ENCODE data around the gene CCDC92. TPM values are rescaled to one million over a fixed set of nuclear protein-coding genes. Genes with fewer than 3 reads are reported as not detected.
A peak's percentile ranks its signal among the peaks of the same experiment; 100 is the strongest.

CCDC92 gene
- polyA plus RNA-seq, 3 donors: 4.4 to 11.6 (median 5.5) TPM

DNA sequence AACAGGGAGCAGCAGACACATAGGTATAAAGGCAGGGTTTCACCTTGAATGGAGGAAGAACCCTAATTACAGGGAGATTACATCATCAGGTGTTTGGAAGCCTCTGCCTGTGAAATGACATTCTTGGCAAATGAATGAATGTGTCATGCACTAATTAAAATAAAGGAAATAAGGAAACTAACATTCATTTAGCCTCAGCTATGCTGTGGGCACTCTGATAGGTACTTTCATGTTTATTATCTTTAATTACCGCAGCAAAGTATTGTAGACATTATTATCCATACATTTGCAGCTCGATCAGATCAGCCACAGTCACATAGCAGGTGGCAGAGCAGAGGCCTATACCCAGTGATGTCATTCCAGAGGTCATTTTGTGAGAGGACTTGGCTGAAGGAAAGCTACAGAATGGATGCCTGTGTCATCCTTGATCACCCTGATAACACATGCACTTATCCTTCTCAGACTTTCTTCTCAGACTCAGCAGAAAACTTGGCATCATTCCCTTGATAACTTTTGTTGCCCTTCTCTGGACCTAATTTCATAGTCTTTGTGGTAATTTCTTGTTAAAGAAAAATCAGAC, 18.8 kb upstream of the CCDC92 start:
- Histone ChIP-seq H4K20me1 (ENCODE audit: insufficient read depth, low read length) (no peaks in the 10 kb centered on the region), H3K9me3 (replicated peaks in 1 of 2; ENCODE audit: control insufficient read depth in 1 of 2, insufficient read depth in 1 of 2, low read length in 2 of 2) (no peaks in the 10 kb centered on the region), H3K9ac (ENCODE audit: insufficient read depth, low read length, poor library complexity, severe bottlenecking) (no peak overlapping the region), H3K4me3 (replicated peaks in 1 of 3; ENCODE audit: low read depth in 2 of 3, low read length in 3 of 3) (no peak overlapping the region), H3K27me3 (ENCODE audit: control insufficient read depth in 2 of 2, insufficient read depth in 2 of 2, low read length in 2 of 2) (no peaks in the 10 kb centered on the region), H2AFZ (ENCODE audit: insufficient read depth, low read depth, low read length, poor library complexity, severe bottlenecking) (no peak overlapping the region), H3K36me3 (replicated peaks in 1 of 2; ENCODE audit: control insufficient read depth in 1 of 2, insufficient read depth in 2 of 2, low read length in 2 of 2) (peaks cover 22 to 62% of the 10 kb centered on the region in 2 donors), H3K79me2 (ENCODE audit: insufficient read depth, low read length) (no peaks in the 10 kb centered on the region), H3K27ac (ENCODE audit: low read depth in 1 of 2, low read length in 2 of 2) (no peak overlapping the region), H3K4me1 (ENCODE audit: control insufficient read depth in 1 of 2, insufficient read depth in 2 of 2, low read length in 2 of 2) (peaks cover 0 to 9% of the 10 kb centered on the region in 2 donors), H3K4me2 (replicated peaks; ENCODE audit: extremely low read depth, low read length, poor library complexity, severe bottlenecking) (no peak overlapping the region)
- H3K4me3 Mint-ChIP-seq: no peak overlapping the region
- no peaks in the 10 kb centered on the region for H3K9me3 Mint-ChIP-seq
- intact Hi-C loops (cut with micrococcal nuclease): no loop called here
- TF ChIP-seq, protein P1, sequence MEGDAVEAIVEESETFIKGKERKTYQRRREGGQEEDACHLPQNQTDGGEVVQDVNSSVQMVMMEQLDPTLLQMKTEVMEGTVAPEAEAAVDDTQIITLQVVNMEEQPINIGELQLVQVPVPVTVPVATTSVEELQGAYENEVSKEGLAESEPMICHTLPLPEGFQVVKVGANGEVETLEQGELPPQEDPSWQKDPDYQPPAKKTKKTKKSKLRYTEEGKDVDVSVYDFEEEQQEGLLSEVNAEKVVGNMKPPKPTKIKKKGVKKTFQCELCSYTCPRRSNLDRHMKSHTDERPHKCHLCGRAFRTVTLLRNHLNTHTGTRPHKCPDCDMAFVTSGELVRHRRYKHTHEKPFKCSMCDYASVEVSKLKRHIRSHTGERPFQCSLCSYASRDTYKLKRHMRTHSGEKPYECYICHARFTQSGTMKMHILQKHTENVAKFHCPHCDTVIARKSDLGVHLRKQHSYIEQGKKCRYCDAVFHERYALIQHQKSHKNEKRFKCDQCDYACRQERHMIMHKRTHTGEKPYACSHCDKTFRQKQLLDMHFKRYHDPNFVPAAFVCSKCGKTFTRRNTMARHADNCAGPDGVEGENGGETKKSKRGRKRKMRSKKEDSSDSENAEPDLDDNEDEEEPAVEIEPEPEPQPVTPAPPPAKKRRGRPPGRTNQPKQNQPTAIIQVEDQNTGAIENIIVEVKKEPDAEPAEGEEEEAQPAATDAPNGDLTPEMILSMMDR (IDR thresholded peaks at IDR 0.05): no peak
- no peak overlapping the region for H3K27ac Mint-ChIP-seq
- peaks cover 46 to 50% of the 10 kb centered on the region in 2 donors for H3K36me3 Mint-ChIP-seq
- H3K4me1 Mint-ChIP-seq: peaks cover 7% of the 10 kb centered on the region
- no CpG with 5 or more reads among the region's 2 CpGs for WGBS (ENCODE audit: insufficient coverage)
- DNase-seq: no peak
- H3K27me3 Mint-ChIP-seq (ENCODE audit: low read depth in 3 of 3): peaks cover 0 to 3% (median 0%) of the 10 kb centered on the region in 3 donors

DNA sequence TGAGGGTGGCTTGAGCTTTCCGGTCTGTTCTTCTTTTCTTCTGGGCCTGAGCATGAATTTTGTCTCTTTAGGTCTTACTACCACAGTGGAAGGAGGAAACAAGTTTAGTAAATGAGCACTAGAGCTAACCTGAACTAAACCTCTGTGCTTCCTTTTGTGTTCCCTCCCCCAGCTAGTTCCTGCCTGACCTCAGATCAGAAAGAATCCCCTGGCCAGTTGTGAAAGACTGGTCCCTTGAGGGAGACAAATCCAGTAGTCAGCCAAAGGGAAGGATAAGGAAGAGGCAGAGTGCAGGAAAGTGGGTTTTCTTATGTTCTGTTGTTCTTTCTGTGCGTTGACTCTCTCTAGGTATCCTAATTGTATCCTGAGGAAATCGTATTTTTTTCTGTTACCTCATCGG, 17.9 kb upstream of the CCDC92 start:
- DNase-seq: no peak
- peaks cover 0 to 3% (median 0%) of the 10 kb centered on the region in 3 donors for H3K27me3 Mint-ChIP-seq (ENCODE audit: low read depth in 3 of 3)
- Histone ChIP-seq H3K27ac (ENCODE audit: low read depth in 1 of 2, low read length in 2 of 2) (peak overlapping the region in 1 of 2 donors; percentile 21), H4K20me1 (ENCODE audit: insufficient read depth, low read length) (no peaks in the 10 kb centered on the region), H3K9ac (ENCODE audit: insufficient read depth, low read length, poor library complexity, severe bottlenecking) (no peak overlapping the region), H2AFZ (ENCODE audit: insufficient read depth, low read depth, low read length, poor library complexity, severe bottlenecking) (no peak overlapping the region), H3K4me1 (ENCODE audit: control insufficient read depth in 1 of 2, insufficient read depth in 2 of 2, low read length in 2 of 2) (peaks cover 0 to 9% of the 10 kb centered on the region in 2 donors), H3K79me2 (ENCODE audit: insufficient read depth, low read length) (no peaks in the 10 kb centered on the region), H3K9me3 (replicated peaks in 1 of 2; ENCODE audit: control insufficient read depth in 1 of 2, insufficient read depth in 1 of 2, low read length in 2 of 2) (no peaks in the 10 kb centered on the region), H3K36me3 (replicated peaks in 1 of 2; ENCODE audit: control insufficient read depth in 1 of 2, insufficient read depth in 2 of 2, low read length in 2 of 2) (peaks cover 22 to 65% of the 10 kb centered on the region in 2 donors), H3K4me2 (replicated peaks; ENCODE audit: extremely low read depth, low read length, poor library complexity, severe bottlenecking) (no peak overlapping the region), H3K27me3 (ENCODE audit: control insufficient read depth in 2 of 2, insufficient read depth in 2 of 2, low read length in 2 of 2) (no peaks in the 10 kb centered on the region), H3K4me3 (replicated peaks in 1 of 3; ENCODE audit: low read depth in 2 of 3, low read length in 3 of 3) (no peak overlapping the region)
- peak overlapping the region in 1 of 7 donors; percentile 14 for H3K27ac Mint-ChIP-seq
- H3K4me3 Mint-ChIP-seq: no peak overlapping the region
- H3K36me3 Mint-ChIP-seq: peaks cover 46 to 51% of the 10 kb centered on the region in 2 donors
- TF ChIP-seq, protein P1 (IDR thresholded peaks at IDR 0.05): no peak
- intact Hi-C loops (cut with micrococcal nuclease): no loop called here
- peaks cover 8% of the 10 kb centered on the region for H3K4me1 Mint-ChIP-seq
- 38% methylated on average over 2 of the region's 4 CpGs for WGBS (ENCODE audit: insufficient coverage)
- no peaks in the 10 kb centered on the region for H3K9me3 Mint-ChIP-seq

Data from CD14-positive monocyte (primary cell).